Smooth muscle cell (in vitro differentiated cells): ENCODE measurements around the gene ATF6. TPM values are rescaled to one million over a fixed set of nuclear protein-coding genes. Genes with fewer than 3 reads are reported as not detected.

ENCODE experiments used
- DNase-seq: peaks from one replicate; lab custom pipeline; 2025; ENCODE audit not compliant: unreplicated experiment; lab: John Stamatoyannopoulos, UW
- H2AFZ ChIP-seq: fragments of 200-600 bp; sonication (generic); 2 replicates; pipeline ENCODE4 v1.6.0; 2016; ENCODE audit warnings: antibody characterized with exemption, low read depth, mild to moderate bottlenecking
- H3F3A ChIP-seq: fragments of 200-600 bp; sonication (generic); 2 replicates; pipeline ENCODE4 v1.6.0; 2017; ENCODE audit warnings: antibody characterized with exemption, low read depth
- H3K27ac ChIP-seq: fragments of 200-600 bp; sonication (generic); 2 replicates; pipeline ENCODE4 v1.5.1; 2016; ENCODE audit warnings: low read depth, mild to moderate bottlenecking
- H3K27me3 ChIP-seq: fragments of 200-600 bp; sonication (generic); 2 replicates; pipeline ENCODE4 v1.6.1; 2016; ENCODE audit warnings: low read depth, mild to moderate bottlenecking
- H3K36me3 ChIP-seq: fragments of 200-600 bp; sonication (generic); 2 replicates; pipeline ENCODE4 v1.5.1; 2016; ENCODE audit warnings: low read depth
- H3K4me1 ChIP-seq: fragments of 200-600 bp; sonication (generic); 2 replicates; pipeline ENCODE4 v1.5.1; 2016; ENCODE audit warnings: low read depth
- H3K4me2 ChIP-seq: fragments of 200-600 bp; sonication (generic); 2 replicates; pipeline ENCODE4 v1.6.0; 2016; ENCODE audit warnings: mild to moderate bottlenecking
- H3K4me3 ChIP-seq: fragments of 200-600 bp; sonication (generic); 2 replicates; pipeline ENCODE4 v1.5.1; 2016; ENCODE audit warnings: mild to moderate bottlenecking
- H3K79me2 ChIP-seq: fragments of 200-600 bp; sonication (generic); 2 replicates; pipeline ENCODE4 v1.6.0; 2016; ENCODE audit warnings: low read depth, mild to moderate bottlenecking
- H3K9ac ChIP-seq: fragments of 200-600 bp; sonication (generic); 2 replicates; pipeline ENCODE4 v1.6.0; 2016; ENCODE audit warnings: low read depth
- H3K9me3 ChIP-seq: fragments of 200-600 bp; sonication (generic); replicated peaks from 2 replicates; pipeline ENCODE4 v1.5.1; 2016; ENCODE audit warnings: low read depth
- H4K20me1 ChIP-seq: fragments of 200-600 bp; sonication (generic); 2 replicates; pipeline ENCODE4 v1.6.0; 2016; ENCODE audit warnings: low read depth
- WGBS: methylation state at CpG from one replicate; pipeline ENCODE4 v1.1.7; 2016; ENCODE audit warnings: low lambda C conversion rate; 5-methylcytosine and 5-hydroxymethylcytosine counted together
- polyA plus RNA-seq: library from polyadenylated mRNA; unstranded; fragments of >200 nt; fragmentation: Nextera tagmentation; extraction: Ambion mirVana; gene quantifications from 2 replicates; pipeline ENCODE4 v1.2.1, GENCODE V29; 2016
- total RNA-seq: library from RNA; depleted of rRNA; stranded (reverse); fragments of >200 nt; gene quantifications from 2 replicates; pipeline ENCODE4 v1.2.3, GENCODE V29; 2014
- TF ChIP-seq, protein P1 (sequence below): fragments of 200-600 bp; sonication (generic); IDR thresholded peaks from 2 replicates; pipeline ENCODE4 v1.5.1; 2017; ENCODE audit warnings: borderline replicate concordance, mild to moderate bottlenecking, antibody characterized with exemption; ENCODE audit not compliant: insufficient read depth, poor library complexity, severe bottlenecking

ATF6 gene
- total and polyA plus RNA-seq, 2 experiments from 2014 or later: 7.8 to 22.9 TPM

DNA sequence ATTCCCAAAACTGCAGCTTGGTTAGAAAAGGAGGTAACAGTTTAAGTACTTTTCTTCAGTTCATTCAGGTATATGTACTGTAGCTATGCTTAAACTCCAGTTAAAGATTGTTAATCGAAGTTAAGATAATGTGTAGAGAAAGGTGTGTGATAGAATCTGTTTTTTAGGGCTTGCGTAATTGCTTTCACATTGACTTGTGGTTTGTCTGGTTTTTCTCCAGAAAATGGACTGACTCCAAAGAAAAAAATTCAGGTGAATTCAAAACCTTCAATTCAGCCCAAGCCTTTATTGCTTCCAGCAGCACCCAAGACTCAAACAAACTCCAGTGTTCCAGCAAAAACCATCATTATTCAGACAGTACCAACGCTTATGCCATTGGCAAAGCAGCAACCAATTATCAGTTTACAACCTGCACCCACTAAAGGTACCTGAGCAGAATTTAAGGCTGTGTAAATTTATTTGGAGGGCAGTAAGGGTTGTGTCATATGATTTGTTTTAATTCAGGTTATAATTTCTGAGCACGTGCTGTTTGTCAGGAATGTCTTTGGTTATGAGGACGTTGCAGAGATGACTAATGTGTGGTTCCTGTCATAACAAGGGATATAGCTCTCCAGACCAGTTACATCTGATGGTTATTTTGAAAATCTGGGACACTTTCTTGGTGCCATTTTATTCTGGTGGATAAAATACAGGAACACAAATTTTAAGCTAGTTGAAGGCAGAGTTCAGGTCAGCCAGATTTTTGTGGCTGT is 26.0 kb downstream of the ATF6 start:
- H3K27ac ChIP-seq: peak overlapping the region; percentile 65
- no peak for DNase-seq
- H3K36me3 ChIP-seq: peaks cover 3% of the 10 kb centered on the region

DNA sequence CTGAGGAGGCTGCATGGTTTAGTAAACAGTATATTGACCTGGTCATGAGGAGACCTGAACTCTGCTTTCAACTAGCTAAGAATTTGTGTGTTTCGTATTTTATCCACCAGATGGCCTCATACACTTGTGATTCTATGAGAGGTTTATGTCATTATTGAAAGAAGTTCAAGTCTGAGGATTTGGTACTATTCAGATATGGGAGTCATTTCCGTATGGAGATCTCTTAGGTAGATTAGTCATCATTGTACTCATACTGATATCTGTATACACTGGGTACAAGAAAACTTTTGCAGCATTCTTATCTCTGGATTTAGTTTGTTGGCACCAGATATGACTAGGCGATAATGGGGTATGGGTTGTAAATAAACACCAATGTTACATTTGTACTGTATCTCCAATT is 26.6 kb downstream of the ATF6 start:
- Histone ChIP-seq H3K9ac (no peak overlapping the region), H3K36me3 (peaks cover 5% of the 10 kb centered on the region), H3K9me3 (no peaks in the 10 kb centered on the region), H3F3A (no peaks in the 10 kb centered on the region), H2AFZ (no peak overlapping the region), H3K27ac (peak overlapping the region; percentile 65), H4K20me1 (no peaks in the 10 kb centered on the region), H3K4me3 (no peak overlapping the region), H3K79me2 (no peaks in the 10 kb centered on the region), H3K4me1 (no peaks in the 10 kb centered on the region), H3K27me3 (no peaks in the 10 kb centered on the region), H3K4me2 (no peak overlapping the region)
- 42% methylated on average over 3 of the region's 3 CpGs for WGBS
- no peak for DNase-seq
- TF ChIP-seq, protein P1, sequence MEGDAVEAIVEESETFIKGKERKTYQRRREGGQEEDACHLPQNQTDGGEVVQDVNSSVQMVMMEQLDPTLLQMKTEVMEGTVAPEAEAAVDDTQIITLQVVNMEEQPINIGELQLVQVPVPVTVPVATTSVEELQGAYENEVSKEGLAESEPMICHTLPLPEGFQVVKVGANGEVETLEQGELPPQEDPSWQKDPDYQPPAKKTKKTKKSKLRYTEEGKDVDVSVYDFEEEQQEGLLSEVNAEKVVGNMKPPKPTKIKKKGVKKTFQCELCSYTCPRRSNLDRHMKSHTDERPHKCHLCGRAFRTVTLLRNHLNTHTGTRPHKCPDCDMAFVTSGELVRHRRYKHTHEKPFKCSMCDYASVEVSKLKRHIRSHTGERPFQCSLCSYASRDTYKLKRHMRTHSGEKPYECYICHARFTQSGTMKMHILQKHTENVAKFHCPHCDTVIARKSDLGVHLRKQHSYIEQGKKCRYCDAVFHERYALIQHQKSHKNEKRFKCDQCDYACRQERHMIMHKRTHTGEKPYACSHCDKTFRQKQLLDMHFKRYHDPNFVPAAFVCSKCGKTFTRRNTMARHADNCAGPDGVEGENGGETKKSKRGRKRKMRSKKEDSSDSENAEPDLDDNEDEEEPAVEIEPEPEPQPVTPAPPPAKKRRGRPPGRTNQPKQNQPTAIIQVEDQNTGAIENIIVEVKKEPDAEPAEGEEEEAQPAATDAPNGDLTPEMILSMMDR: peak; percentile 61

More for the DNA sequence above, 26.0 kb downstream of the ATF6 start:
- 67% methylated on average over 5 of the region's 5 CpGs for WGBS
- Histone ChIP-seq H3F3A (no peaks in the 10 kb centered on the region), H3K9ac (no peak overlapping the region), H3K4me1 (no peaks in the 10 kb centered on the region), H3K79me2 (no peaks in the 10 kb centered on the region), H3K27me3 (no peaks in the 10 kb centered on the region), H3K4me2 (no peak overlapping the region), H3K9me3 (no peaks in the 10 kb centered on the region), H2AFZ (no peak overlapping the region), H3K4me3 (no peak overlapping the region), H4K20me1 (no peaks in the 10 kb centered on the region)
- TF ChIP-seq, protein P1: no peak

DNA sequence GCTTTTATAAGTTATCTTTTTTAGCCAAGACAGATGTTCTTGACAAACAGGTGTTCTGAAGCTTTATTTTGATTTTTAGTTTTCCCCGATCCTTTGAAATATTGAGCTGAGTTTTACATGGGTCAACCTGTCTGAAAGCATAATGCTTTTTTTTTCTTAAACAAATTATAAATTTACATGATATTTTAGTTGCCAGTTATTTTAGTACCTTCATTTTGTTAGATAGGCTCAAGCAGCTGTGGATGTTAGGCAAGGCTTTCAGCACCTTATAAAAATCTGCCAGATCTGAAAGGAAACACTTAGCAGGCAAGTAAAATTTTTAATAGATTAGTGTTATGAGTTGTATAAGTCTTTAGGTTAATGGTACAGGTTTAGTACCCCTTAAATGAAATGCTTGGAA is 33.7 kb downstream of the ATF6 start:
- H3K27me3 ChIP-seq: no peaks in the 10 kb centered on the region
- H3K4me3 ChIP-seq: no peak overlapping the region
- DNase-seq: no peak
- no peaks in the 10 kb centered on the region for H4K20me1 ChIP-seq
- TF ChIP-seq, protein P1: no peak
- no peak overlapping the region for H3K27ac ChIP-seq
- no peak overlapping the region for H3K4me2 ChIP-seq
- no peaks in the 10 kb centered on the region for H3K79me2 ChIP-seq
- H3K9ac ChIP-seq: no peak overlapping the region
- H3K4me1 ChIP-seq: no peaks in the 10 kb centered on the region
- no peaks in the 10 kb centered on the region for H3F3A ChIP-seq
- H3K36me3 ChIP-seq: peaks cover 5% of the 10 kb centered on the region
- no peaks in the 10 kb centered on the region for H3K9me3 ChIP-seq
- H2AFZ ChIP-seq: no peak overlapping the region
- 97% methylated on average over 1 of the region's 1 CpG for WGBS

DNA sequence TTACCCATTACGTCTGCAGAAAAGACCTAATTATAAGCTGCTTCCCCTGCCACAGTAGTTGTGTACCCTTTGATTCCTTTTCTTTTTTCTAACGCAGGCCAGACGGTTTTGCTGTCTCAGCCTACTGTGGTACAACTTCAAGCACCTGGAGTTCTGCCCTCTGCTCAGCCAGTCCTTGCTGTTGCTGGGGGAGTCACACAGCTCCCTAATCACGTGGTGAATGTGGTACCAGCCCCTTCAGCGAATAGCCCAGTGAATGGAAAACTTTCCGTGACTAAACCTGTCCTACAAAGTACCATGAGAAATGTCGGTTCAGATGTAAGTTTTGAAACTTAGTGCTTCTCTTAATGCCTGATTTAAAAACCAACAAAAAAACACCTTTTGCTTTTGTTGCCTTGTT is 35.8 kb downstream of the ATF6 start:
- peaks cover 3% of the 10 kb centered on the region for H3F3A ChIP-seq
- H3K79me2 ChIP-seq: no peaks in the 10 kb centered on the region
- no peaks in the 10 kb centered on the region for H3K4me1 ChIP-seq
- H3K9ac ChIP-seq: no peak overlapping the region
- WGBS: 80% methylated on average over 7 of the region's 7 CpGs
- no peak overlapping the region for H3K27ac ChIP-seq
- H3K9me3 ChIP-seq: no peaks in the 10 kb centered on the region
- TF ChIP-seq, protein P1: no peak
- no peak overlapping the region for H3K4me3 ChIP-seq
- no peak for DNase-seq
- no peak overlapping the region for H3K4me2 ChIP-seq
- no peak overlapping the region for H2AFZ ChIP-seq
- peaks cover 3% of the 10 kb centered on the region for H3K36me3 ChIP-seq
- H4K20me1 ChIP-seq: no peaks in the 10 kb centered on the region
- H3K27me3 ChIP-seq: no peaks in the 10 kb centered on the region
